SK-N-MC (cell line): ENCODE results near the gene C7orf25.

Source experiments
- EZH2 ChIP-seq: fragments of 200-600 bp; sonication (generic); IDR thresholded peaks from one replicate; pipeline ENCODE4 v1.6.1; 2017; ENCODE audit warnings: antibody characterized with exemption
- FOXP2 ChIP-seq: optimal IDR thresholded peaks from 2 replicates; pipeline ENCODE3; 2011; ENCODE audit warnings: mild to moderate bottlenecking, moderate library complexity; ENCODE audit not compliant: insufficient read depth; ENCODE audit errors: extremely low read length, control extremely low read depth
- POLR2AphosphoS5 ChIP-seq: IDR thresholded peaks from 2 replicates; pipeline ENCODE4 v1.6.1; 2012; ENCODE audit warnings: mild to moderate bottlenecking, low read depth, low read length, borderline replicate concordance

GRCh38 chr7:42915356-42915755 is 3.5 kb upstream of the C7orf25 start:
- TF ChIP-seq EZH2, result no peak
- TF ChIP-seq POLR2AphosphoS5, result no peak
- TF ChIP-seq FOXP2, result no peak
